Transverse colon (tissue), 3 donors: ENCODE results near the gene PYROXD2.

Source experiments
- POLR2A ChIP-seq: fragments of 450-650 bp; IDR thresholded peaks from one replicate; pipeline ENCODE4 v1.6.1; 2016; ENCODE audit warnings: antibody characterized with exemption, mild to moderate bottlenecking, moderate library complexity
- TF ChIP-seq, protein P1 (sequence below), 5 experiments: fragments of 200-600 bp in 3 of 5; fragments of 450-650 bp in 2 of 5; sonication (generic) in 3 of 5; IDR thresholded peaks; 1 replicate in 2 of 5; 2 replicates in 3 of 5; pipeline ENCODE4 v1.5.1; 2016 to 2017; ENCODE audit warnings: antibody characterized with exemption in 5 of 5, inconsistent platforms in 3 of 5, mild to moderate bottlenecking in 2 of 5, moderate library complexity in 1 of 5

DNA sequence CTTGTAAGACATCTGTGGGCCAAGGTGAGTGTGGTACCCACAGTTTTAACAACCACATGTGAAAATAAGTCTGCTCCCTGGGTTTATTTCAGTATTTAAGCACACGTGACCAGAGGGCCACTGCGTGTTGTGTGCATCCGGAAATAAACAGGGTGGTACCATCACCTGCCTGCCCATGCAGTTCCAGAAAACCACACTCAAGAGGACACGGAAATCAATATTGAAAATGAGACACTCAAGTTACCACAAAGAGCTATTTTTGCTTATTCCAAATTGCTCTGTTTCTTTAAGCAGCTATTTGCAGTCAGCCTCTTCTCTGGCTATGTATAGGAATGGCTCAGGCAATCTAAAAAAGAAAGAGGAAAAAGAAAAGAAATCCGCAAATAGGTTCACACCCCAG, 75.2 kb downstream of the PYROXD2 start:
- TF ChIP-seq, protein P1, sequence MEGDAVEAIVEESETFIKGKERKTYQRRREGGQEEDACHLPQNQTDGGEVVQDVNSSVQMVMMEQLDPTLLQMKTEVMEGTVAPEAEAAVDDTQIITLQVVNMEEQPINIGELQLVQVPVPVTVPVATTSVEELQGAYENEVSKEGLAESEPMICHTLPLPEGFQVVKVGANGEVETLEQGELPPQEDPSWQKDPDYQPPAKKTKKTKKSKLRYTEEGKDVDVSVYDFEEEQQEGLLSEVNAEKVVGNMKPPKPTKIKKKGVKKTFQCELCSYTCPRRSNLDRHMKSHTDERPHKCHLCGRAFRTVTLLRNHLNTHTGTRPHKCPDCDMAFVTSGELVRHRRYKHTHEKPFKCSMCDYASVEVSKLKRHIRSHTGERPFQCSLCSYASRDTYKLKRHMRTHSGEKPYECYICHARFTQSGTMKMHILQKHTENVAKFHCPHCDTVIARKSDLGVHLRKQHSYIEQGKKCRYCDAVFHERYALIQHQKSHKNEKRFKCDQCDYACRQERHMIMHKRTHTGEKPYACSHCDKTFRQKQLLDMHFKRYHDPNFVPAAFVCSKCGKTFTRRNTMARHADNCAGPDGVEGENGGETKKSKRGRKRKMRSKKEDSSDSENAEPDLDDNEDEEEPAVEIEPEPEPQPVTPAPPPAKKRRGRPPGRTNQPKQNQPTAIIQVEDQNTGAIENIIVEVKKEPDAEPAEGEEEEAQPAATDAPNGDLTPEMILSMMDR (IDR thresholded peaks at IDR 0.05): no peak
- TF ChIP-seq POLR2A: no peak
